GM13977 (cell line): Measurements from ENCODE around the gene SLC25A22.

Experiments
- DNase-seq: peaks from one replicate; pipeline ENCODE4 v3.0.0; 2012; ENCODE audit warnings: low spot score
- CTCF ChIP-seq: IDR thresholded peaks from 2 replicates; pipeline ENCODE4 v1.5.1; 2012; ENCODE audit warnings: mild to moderate bottlenecking, control low read depth; ENCODE audit not compliant: insufficient read depth; ENCODE audit errors: extremely low read depth, missing control alignments
- in situ Hi-C: fragments of 300-500 bp; cut with MboI; formaldehyde crosslinking; loops from one replicate; pipeline ENCODE4 v1.12.0; 2022; ENCODE audit warnings: low sequenced_read_pairs, low pct_unique_long_range_greater_than_20kb, mixed read lengths, inconsistent platforms; ENCODE audit not compliant: unreplicated experiment

Gene SLC25A22

GRCh38 chr11:843818-844692, 46.0 kb upstream of the SLC25A22 start:
- no peak for DNase-seq

GRCh38 chr11:843086-843734, 45.1 kb upstream of the SLC25A22 start:
- peak; percentile 18 for TF ChIP-seq CTCF
- in situ Hi-C loops = no loop called here
- no peak for DNase-seq

More at GRCh38 chr11:843818-844692, 46.0 kb upstream of the SLC25A22 start:
- in situ Hi-C loops = no loop called here
- no peak for TF ChIP-seq CTCF

- in situ Hi-C loops = no loop called here
- DNase-seq = peak; percentile 99
- no peak for TF ChIP-seq CTCF
Measured at GRCh38 chr11:842370-843002, 44.4 kb upstream of the SLC25A22 start, which contains the start of the genes POLR2L and TSPAN4. Gene POLR2L, minus strand, starts transcription at chr11:842529. Its CDS starts 21 bp downstream, at chr11:842508. Gene TSPAN4, plus strand, starts transcription at chr11:842852. Its CDS starts 7,453 bp downstream, at chr11:850305.

- in situ Hi-C loops = no loop called here
- TF ChIP-seq CTCF = no peak
Measured at GRCh38 chr11:841981-842369, 43.9 kb upstream of the SLC25A22 start.

GRCh38 chr11:839875-840617, 42.0 kb upstream of the SLC25A22 start:
- in situ Hi-C loops = no loop called here
- no peak for DNase-seq
- peak; percentile 43 for TF ChIP-seq CTCF

More at GRCh38 chr11:841981-842369, 43.9 kb upstream of the SLC25A22 start:
- DNase-seq = no peak

- in situ Hi-C loops = no loop called here
- no peak for TF ChIP-seq CTCF
- no peak for DNase-seq
Measured at GRCh38 chr11:839280-839623, 41.2 kb upstream of the SLC25A22 start.
